GM12865 (cell line): ENCODE measurements around the gene DGKZ.

Source experiments
- DNase-seq: peaks from one replicate; pipeline ENCODE4 v3.0.0; 2010; ENCODE audit warnings: low read depth
- H3K4me3 ChIP-seq: 2 replicates; pipeline ENCODE4 v1.5.1; 2011; ENCODE audit warnings: mild to moderate bottlenecking, low read depth, low read length, control low read depth
- TF ChIP-seq, protein P1 (sequence below): IDR thresholded peaks from 2 replicates; pipeline ENCODE4 v1.5.1; 2011; ENCODE audit warnings: low read length, control low read depth, low read depth, inconsistent platforms; ENCODE audit not compliant: insufficient read depth; ENCODE audit errors: missing control alignments

The DGKZ gene

DNA sequence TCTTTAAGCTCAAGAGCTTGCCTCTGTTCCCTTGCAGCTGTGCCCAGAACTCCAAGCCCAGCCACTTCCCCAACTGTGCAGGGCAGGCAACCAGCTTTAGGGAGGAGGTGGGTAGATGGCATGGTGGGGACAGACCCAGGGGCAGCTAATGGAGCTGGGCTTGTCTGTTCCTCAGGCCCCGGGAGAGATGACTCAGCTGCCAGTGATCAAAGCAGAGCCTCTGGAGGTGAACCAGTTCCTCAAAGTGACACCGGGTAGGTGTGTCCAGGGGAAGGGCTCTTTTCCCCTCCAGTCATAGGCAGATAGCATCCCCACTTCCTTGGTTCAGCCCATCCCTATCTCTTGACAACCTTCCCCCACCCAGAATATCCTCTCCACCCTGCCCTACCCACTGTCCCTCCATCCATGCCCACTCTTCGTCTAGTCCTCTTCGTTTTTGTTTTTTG is 37.4 kb upstream of the DGKZ start:
- peak; percentile 57 for DNase-seq
- no peak overlapping the region for H3K4me3 ChIP-seq
- TF ChIP-seq, protein P1, sequence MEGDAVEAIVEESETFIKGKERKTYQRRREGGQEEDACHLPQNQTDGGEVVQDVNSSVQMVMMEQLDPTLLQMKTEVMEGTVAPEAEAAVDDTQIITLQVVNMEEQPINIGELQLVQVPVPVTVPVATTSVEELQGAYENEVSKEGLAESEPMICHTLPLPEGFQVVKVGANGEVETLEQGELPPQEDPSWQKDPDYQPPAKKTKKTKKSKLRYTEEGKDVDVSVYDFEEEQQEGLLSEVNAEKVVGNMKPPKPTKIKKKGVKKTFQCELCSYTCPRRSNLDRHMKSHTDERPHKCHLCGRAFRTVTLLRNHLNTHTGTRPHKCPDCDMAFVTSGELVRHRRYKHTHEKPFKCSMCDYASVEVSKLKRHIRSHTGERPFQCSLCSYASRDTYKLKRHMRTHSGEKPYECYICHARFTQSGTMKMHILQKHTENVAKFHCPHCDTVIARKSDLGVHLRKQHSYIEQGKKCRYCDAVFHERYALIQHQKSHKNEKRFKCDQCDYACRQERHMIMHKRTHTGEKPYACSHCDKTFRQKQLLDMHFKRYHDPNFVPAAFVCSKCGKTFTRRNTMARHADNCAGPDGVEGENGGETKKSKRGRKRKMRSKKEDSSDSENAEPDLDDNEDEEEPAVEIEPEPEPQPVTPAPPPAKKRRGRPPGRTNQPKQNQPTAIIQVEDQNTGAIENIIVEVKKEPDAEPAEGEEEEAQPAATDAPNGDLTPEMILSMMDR: no peak

DNA sequence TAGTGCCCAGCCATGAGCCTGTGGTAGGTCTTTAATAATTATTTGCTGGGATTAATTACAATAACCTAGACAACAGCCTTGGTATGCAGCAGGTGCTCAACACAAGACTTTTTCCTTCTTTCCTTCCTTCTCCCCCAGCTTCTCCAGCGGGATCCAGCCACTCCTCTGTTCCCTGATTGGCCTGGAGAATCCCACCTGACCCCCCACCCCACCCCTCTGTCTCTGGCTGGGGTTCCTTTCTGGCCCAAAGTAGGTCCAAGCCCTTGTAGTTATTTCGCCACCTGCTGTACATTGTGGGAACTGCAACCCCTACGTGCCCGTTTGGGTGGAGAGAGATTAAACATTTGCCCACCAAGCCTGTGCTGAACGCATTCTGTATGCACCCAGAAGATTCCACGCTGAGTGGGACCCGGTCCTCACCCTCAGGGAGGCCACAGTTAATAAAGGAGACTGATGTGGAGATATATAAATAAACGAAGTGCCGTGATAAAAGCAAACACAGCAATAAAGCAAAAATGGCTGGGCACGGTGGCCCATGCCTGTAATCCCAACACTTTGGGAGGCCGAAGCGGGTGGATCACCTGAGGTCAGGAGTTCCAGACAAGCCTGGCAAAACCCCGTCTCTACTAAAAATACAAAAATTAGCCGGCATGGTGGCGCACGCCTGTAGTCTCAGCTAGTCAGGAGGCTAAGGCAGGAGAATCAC is 32.1 kb upstream of the DGKZ start:
- H3K4me3 ChIP-seq: no peak overlapping the region
- TF ChIP-seq, protein P1: peak; percentile 92
- DNase-seq: peak; percentile 79

DNA sequence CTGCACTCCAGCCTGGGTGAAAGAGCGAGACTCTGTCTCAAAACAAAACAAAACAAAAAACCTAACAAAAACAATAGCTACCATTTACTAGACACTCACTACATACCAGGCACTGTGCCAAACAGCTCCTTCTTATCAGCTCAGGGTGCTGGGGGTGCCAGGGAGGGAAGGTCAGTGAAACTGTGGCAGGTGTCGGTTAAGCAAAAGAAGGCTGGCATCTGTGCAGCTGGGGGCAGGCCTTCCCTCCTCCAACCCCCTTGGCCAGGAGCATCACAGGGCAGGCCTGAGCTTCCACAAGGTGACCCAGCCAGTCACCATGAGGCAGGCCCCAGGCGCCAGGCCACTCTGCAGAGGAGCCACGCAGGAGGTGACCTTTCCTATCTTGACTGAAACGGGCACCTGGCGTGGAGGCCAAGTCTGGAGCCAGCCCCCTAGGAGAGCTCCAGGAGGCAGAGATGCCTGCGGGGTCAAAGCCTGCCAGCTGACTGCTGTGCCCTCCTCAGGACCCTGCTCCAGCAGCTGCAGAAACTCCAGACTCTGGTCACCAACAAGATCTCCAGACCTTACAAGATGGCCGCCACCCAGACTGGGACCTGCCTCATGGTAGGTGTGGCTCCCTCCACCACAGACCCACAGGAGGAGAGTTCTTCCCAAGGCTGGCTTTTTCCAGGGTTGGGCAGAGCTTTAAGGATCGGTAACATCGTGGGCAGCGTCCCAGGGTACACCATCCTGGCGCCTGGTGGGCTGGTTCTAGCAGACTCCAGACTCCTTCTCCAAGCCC is 31.3 kb upstream of the DGKZ start:
- no peak for DNase-seq
- TF ChIP-seq, protein P1: no peak
- no peak overlapping the region for H3K4me3 ChIP-seq

DNA sequence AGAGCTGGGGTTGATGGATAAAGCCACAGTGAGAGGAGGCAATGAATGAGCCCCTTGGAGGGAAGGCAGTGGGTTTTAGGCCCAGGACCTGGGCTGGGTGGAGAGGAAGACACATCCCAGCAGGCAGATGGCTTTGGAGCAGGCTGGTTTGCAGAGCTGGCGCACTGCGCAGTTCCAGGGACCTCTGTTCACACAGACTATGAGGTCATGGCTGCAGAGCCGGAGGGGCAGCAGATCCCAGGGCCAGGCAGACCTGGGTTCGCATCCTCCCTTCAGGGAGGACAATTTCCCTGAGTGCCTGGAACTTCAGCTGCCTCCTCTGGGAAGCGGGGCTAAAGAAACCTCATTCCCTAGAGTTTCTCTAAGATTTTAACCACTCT is 28.2 kb upstream of the DGKZ start:
- DNase-seq: no peak
- H3K4me3 ChIP-seq: no peak overlapping the region
- TF ChIP-seq, protein P1: no peak

DNA sequence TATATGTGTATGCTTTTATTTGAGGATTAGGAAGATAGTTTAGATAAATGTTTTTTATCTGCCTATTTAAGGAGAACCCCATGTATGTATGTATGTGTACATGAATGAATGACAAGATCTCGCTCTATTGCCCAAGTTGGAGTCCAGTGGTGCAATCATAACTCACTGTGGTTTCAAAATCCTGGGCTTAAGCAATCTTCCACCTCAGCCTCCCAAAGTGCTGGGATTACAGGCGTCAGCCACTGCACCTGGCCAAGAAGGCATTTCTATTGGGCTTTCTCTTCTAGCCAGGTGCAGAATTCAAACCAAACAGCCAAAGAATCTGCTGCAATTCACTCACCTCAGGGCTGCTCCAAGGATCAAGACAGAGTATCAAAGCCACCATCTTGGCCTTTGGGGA is 25.5 kb upstream of the DGKZ start:
- DNase-seq: no peak

DNA sequence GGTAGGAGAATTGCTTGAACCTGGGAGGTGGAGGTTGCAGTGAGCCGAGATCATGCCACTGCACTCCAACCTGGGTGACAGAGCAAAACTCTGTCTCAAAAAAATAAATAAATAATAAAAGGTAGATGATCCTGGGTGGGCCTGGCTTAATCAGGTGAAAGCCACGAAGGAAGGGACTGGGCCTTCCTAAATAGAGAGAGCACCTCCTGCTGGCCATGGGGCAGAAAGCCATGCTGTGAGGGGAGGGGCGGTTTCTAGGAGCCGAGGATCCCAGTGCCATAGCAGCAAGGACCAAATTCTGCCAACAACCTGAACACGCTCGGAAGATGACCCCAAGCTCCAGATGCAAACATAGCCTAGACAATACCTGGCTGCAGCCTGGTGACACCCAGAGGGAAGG is 24.5 kb upstream of the DGKZ start:
- DNase-seq: no peak
- TF ChIP-seq, protein P1: peak; percentile 28
- no peak overlapping the region for H3K4me3 ChIP-seq

More for the DNA sequence above, 25.5 kb upstream of the DGKZ start:
- TF ChIP-seq, protein P1: no peak
- H3K4me3 ChIP-seq: no peak overlapping the region
